Activated T-cell treated with anti-CD3 and anti-CD28 coated beads, Interleukin-2, amount 50 U/mL, for 48 hours (primary cell): Measurements from ENCODE around the gene ARMH3.
A peak's percentile ranks its signal among the peaks of the same experiment; 100 is the strongest.
"Not testable (repeated sequence)": the region's sequence is repeated elsewhere in the genome, so short reads cannot be mapped to it uniquely, and the experiment has no call there.

Experiments
- DNase-seq, 2 experiments: peaks; one replicate each; pipeline ENCODE4 v3.0.0-alpha.2; 2020

The ARMH3 gene

DNA sequence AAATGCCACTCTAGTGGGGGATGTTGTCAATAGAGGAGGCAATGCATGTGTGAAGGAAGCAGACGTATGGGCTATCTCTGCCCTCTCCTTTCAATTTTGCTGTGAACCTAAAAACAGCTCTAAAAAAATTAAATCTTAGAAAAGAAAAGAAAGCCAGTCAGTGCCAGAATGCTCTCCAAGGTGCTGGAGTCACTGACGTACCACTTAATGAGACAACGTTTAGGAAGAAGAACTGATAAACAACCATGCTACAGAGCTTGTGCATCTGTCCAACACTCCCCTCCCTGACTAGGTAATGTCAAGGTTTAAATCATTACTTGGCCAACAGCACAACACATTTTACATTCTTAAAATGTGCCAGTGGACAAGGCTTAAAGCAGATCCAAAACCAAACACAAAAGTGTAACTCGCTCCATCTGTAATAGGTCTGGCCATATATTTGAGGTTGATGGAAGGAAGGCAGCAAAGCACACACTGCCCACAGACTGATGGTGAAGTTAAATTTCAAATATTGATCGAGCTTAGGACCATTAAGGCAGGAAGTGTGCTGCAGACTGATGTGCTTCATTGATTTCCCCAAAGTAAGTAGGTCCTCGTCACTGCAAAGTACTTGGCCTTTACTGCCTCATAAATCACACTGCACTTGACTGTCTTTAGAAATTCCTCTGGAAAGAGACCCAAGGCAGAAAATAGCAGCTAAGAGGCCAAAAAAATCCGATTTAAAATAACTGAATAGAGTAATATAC is 15.5 kb downstream of the ARMH3 start:
- no peak for DNase-seq

DNA sequence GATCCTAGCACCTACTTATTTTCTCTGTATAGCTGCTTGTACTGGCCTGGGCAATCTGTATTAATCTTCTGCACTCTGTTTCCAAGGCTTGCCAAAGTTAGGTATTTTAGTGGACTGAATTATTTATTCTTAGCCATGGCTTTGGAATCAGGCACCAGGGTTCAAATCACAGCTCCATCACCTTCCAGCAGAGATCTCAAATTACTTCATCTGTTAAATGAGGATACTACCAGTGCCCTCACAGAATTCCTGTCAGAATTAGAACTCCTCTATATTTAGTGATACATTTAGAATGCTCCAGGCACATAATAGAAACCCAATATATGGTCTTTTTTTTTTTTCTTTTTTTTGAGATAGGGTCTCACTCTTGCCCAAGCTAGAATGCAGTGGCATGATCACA is 17.6 kb downstream of the ARMH3 start:
- no peak for DNase-seq

DNA sequence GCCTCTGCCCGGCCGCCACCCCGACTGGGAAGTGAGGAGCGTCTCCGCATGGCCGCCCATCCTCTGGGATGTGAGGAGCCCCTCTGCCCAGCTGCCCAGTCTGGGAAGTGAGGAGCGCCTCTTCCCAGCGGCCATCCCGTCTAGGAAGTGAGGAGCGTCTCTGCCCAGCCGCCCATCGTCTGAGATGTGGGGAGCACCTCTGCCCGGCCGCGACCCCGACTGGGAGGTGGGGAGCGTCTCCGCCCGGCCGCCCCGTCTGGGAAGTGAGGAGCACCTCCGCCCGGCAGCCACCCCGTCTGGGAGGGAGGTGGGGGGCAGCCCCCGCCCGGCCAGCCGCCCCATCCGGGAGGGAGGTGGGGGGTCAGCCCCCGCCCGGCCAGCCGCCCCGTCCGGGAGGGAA is 20.2 kb downstream of the ARMH3 start:
- not testable (repeated sequence) for DNase-seq

DNA sequence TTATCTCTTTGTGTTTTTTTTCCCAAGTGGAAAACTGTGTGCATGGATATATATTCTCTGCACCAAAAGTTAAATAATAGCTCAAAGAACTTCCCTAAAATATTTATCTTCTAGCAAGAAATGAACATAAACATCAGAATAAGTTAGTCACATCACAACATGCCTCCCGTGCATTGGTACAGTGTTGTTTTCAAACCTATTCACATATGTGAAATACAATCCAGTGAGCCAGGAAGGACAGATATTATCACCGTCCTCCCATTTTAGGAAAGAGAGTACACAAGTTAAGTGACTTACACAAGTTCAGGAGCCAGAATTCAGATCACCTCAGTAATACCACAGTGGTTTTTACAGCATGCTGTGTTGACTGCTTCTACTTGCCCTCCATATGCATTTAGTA is 22.2 kb downstream of the ARMH3 start:
- DNase-seq, result no peak

DNA sequence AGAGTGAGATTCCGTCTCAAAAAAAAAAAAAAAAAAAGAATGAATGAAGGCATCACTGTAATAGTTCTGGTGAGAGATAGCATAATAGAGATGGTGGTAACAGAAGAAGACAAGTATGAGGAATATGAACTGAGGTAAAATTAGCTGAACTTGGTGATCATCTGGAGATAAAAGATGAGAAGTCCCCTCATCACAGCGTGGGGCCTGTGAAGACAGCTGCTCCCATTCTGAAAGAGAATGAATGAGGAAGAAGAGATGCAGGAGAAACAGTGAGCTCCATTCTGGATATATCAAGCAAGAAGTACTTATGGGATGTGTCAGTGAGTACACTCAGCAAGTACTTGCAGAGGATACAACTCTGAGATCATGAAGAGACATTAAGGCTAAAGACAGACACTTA is 28.7 kb downstream of the ARMH3 start:
- DNase-seq, result no peak

DNA sequence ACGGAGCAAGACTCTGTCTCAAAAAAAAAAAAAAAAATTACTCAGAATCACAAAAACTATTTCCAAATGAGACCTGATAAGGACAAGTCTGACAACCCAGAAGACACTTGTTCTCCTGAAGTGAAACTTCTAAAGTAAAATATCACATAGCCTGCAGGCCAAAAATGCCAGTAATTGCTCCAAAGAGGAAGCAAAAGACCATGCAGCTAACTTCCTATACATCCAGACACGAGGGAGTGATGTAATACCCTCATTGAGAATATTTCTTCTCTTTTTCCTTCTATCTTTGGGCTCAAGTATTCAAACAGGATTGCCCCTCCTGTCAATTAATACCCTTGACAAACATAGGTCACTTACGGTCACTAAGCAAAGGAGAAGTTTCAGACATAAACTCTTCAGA is 31.2 kb downstream of the ARMH3 start:
- DNase-seq, result no peak

DNA sequence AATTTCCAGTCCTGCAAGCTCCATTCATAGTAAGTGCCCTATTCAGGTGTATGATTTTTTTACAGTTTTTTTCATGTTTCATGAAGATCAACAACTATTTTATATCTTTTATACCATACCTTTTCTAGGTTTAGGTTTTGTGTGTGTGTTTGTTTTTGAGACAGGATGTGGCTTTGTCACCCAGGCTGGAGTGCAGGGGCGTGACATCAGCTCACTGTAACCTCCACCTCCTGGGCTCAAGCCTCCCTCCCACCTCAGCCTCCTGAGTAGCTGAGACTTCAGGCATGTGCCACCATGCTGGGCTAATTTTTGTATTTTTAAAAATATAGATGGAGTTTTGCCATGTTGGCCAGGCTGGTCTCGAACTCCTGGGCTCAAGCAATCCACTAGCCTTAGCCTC is 35.0 kb downstream of the ARMH3 start:
- DNase-seq, result peak in 1 of 2 experiments; percentile 19

DNA sequence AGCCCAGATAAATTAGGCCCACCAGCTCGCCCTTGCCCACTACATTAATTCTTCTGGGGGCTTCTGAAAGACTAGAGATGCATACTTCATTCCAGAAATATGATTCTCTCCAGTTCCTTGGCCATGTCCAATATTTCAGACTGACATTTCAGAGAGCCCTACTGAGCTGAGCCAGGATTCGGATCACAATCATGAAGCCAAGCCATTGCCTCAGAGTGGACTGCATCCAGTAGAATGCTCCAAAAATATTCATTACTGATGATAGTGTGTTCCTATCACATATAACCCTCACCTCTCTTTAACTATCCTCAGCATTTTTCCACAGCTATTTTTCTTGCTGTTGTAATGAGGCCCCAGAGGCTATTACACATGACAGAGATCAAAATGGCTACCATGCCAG is 38.7 kb downstream of the ARMH3 start:
- no peak for DNase-seq

DNA sequence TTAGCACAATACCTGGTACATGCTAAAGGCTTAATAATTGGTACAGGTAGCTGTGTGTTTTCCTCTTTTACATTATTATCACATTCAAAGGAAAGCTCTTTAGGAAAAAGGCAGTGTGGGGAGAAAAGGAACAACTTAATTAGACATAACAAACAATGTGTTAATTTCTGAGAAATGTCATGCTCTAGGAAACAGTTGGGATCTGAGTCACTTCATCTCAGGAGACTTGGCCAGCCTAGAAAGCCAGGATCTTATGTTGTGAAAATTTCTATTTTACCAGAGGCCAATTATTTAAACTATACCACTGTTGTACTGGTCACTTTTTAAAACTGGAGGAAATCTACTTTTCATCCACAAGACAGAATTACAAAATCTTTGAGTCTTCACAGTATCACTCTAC is 39.6 kb downstream of the ARMH3 start:
- DNase-seq, result no peak

DNA sequence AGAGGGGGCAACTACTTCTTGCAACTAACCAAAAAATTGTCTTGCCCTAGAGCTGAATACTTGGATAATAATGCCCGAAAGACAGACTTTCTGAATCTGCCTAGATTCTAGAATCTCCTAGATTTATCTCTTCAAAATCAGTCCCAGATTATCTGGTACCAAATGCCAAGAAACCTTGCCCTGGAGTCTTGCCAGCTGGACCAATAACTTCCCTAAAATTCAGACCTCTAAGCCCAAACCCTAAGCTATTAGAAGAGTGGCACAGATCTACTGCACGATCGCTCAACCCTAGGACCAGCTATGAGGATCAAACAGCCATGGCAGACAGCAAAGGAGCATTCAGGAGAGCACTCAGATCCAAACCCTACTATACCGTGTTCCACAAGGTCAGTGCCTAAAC is 45.0 kb downstream of the ARMH3 start:
- DNase-seq, result no peak

DNA sequence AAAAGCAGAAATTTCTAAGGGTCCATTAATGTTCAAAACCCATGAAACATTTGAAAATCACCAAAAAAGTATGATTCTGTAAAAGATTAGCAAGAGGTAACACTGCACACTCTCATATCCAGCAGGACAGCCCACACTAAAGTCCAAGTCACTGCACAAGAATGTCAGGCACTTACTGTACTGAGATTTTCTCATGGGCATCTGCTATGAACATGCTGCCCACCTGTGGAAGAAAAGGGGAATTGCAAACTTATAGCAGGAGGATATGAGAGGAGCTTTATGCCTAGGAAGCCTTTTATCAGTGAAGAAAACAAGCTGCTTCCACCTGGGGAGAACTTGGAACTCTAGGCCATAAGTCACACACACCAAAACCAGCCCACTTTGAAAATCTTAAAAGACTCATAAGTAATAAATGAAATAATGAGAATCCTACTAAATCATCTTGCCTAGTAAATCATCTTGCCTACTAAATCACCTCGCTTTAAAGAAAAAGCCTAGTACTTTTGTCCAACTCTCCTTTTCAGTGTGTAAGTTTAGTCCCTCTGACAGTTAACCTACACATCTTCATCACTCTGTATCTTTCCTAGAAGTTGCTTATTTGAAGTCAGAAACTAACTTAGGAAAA is 46.1 kb downstream of the ARMH3 start:
- DNase-seq, result peak in 1 of 2 experiments; percentile 24

DNA sequence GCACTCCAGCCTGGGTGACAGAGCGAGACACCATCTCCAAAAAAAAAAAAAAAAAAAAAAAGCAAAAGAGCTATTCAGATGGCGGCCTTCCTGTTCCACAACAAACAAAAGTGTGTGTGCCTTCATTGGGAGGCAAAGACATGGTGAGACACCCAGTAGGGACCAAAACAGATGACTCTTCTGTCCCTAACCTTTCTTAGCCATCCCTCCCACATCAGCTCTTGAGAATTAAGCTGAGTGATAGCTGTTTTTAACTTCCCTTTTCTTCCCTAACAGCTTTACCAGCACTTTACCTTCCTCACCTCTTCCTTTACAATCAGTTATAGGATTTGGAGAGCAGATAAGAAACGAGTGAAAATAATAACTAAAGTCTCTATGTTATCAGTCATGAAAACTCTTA is 48.2 kb downstream of the ARMH3 start:
- DNase-seq, result no peak

DNA sequence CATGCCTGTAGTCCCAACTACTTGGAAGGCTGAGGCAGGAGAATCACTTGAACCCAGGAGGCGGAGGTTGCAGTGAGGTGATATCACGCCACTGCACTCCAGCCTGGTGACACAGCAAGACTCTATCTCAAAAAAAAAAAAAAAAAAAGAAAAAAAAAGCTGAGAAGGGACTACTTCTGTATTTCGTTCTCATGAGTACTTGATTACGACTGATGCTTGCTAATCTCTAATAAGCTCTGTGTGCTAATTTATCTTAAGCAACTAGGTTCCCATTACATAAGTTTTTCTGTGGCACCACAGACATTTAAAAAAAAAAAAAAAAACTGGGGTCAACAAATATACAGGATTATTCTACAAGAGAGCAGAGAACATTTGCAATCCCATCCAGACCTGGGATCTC is 48.9 kb downstream of the ARMH3 start:
- not testable (repeated sequence) for DNase-seq

DNA sequence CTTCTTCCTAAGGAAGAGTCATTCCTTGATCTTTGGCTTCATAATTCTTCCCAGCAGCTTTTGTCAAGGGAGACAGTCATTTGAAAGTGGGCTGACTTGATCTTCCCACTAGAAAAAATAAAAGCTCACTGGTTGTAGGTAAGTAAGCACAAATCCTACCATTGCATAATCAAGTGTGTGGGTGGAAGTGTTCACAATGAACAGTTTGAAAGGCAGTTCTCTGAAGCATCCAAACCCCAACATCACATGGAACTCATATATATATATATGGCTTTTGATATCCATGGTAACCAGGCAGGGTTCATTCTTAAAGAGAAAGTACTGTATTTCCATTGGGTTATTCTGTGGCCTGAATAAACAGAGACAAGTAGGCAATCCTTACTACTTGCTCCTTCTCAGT is 51.6 kb downstream of the ARMH3 start:
- DNase-seq, result no peak

DNA sequence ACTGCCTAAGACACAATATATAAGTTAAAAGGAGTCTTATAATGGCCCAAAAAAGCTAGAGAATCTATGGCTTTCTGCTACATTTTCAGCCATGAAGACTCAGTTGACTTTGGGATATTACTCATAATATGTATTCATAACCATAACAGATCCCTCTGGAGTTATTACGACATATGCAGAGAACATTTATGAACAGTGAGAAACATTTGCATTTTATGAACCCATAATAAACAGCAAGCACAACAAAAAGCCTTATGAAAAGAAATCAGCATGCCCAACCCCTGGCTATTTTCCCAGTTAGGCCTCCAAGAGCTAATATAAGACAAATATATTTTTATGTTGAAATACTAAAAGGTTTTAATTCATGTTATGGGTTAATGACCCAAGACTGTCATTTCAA is 52.4 kb downstream of the ARMH3 start:
- DNase-seq, result no peak

DNA sequence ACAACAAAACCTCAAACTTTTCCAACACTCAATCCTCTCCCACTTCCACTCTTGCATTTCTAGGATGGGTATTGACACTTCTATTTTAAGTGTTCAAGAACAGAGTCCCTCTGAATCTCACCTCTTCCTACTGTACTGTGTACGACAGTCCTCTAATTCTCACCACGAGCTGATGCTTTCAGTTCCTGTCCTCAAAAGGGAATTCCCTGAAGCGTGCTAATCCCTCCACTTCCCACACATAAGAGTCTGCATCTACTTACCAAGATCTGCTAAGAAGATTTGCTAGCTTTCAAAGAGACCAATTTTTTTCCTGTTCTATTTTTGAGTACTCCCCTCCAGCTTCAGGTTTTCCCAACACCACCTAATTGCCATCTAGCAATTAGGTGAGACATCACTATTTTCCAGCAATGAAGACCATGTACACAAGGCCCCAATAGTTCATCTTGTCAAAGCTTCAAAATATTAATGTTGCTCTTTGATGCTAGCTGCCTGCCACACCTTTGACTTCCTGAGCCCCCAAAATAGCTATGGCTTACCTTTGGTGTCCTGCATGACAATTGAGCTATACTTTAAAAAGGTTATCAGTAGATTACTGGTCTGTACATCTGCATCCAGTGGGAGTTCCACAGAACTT is 54.4 kb downstream of the ARMH3 start:
- no peak for DNase-seq

DNA sequence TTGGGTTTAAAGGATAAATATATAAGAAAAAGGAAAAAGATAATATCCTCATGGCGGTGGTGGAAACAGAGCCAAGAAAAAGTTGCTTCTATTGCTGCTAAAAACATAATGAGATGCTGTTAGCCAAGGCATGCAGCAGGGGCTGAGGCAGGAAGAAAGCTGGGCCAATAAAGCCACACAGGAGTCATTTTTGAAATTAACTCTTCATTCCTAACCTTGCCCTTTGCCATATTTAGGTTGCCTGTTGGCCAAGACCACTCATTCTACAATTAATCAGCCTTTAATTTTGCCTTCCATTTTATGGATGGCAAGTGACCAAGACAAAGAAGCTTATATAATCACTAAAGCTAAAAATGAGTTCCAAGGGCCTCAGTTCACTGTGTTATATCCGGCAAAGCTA is 58.2 kb downstream of the ARMH3 start:
- no peak for DNase-seq

DNA sequence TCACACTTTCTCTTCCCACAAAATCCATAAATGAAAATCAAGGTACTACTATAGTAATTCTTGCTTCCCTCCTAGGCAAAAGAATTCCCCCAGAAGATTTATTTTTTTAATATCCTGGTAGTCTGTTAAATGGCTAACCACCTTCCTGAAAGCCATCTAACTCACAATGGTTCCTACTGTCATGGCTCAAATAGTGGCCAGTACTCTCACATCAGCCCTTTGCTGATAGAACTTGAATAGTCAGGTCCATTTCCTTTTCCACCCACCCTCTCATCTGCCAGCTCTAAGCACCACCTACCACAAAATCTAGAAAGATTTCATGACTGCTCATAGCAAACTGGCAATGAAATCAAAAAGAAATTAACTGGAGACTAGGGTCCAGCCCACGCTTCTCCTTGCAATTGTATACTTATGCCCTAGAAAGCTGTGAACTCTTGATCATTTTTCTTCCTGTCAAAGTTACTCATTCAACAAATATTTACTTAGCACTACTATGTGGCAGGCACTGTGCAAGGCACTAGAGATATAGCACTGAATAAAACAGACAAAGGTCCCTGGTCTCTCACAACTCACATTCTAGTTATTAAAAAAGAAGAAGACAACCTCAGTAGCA is 60.4 kb downstream of the ARMH3 start:
- no peak for DNase-seq

DNA sequence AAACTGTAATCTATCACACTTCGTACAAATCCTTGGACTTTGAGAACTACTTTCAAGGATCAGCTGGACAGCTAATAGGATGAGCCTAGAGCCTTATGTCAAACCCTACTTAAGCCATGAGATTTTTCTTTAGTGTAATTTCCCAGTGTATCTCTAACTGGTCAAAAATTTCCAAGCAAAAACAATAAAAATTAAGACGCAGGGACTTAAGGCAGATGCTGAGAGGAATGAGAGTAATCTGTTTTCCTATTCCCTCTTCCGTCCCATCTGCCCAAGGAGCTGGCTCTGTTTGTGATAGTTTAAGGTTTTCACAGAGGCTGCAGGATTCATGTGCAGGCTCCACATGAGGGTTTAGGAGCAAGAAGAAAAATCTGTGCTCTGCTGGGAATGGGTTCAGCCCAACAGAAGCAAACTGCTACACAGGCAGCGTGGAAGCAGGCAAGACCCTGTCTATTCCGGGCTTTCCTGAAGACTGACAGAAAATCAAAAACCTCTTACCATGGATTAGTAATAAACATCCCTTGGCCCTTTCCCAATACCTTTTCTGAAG is 62.2 kb downstream of the ARMH3 start:
- DNase-seq, result no peak

DNA sequence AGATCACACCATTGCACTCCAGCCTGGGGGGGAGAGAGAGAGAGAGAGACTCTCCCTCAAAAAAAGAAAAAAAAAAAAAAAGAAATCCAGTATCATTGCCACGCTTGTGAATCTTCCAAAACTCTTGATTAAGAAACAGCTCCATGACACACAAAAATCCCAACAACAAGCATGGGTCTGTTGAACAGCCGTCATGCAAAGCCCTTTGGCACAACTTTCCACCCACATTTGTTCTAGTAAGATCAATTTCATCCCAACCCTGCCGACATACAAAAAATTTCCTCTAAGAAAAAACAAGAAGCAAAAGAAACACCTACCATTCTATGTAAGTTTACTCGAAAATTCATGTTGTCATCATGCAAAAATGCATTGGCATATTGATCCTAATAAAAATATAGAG is 62.8 kb downstream of the ARMH3 start:
- DNase-seq, result no peak

DNA sequence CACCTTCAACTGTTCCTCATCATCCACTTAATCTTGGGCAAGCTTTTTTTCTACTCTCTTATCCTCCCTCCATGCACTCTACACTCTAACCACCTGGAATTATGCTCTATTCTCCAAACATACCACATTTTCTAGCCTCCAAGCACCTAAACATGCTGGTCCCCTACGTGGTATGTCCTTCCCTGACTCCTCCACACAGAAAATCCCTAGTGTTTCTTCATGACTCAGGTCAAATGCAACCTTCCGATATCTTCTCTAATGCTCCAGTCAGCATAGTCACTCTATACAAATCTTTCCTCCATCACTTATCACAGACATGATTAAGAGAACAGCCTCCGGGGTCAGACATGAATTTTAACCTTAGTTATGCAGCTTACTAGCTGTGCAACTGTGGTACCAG is 68.8 kb downstream of the ARMH3 start:
- DNase-seq, result no peak

DNA sequence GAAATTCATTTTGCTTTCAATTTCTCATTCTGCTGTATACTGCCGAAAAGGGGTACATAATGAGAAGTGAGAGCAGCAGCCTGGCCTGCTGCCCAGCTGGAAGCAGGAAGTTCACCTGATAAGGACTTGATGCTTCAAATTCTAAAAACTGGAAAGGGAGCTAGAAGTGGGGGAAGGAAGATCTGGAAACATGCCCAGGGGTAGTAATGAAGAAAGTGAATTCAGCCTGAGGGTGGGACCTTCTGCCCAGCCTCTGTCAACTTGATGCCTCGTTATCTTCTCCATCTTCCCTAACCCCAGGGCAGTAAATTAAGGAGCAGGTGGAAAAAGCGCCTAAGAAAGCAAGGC is 69.4 kb downstream of the ARMH3 start:
- no peak for DNase-seq

DNA sequence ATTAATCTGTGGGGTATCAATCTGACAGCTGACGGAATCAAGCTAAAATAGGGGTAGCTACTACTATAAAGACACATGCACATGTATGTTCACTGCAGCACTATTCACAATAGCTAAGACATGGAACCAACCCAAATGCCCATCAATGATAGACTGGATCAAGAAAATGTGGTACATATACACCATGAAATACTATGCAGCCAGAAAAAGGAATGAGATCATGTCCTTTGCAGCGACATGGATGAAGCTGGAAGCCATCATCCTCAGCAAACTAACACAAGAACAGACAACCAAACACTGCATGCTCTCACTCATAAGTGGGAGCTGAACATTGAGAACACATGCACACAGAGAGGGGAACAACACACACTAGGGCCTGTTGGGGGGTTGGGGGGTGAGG is 75.3 kb downstream of the ARMH3 start:
- DNase-seq, result not testable (repeated sequence)
